CD4-positive, alpha-beta T cell treated with Interleukin-4 for 1 hour (primary cell): ENCODE results near the gene USP47.

Source experiments
- DNase-seq, 2 donors: peaks; one replicate each; pipeline ENCODE4 v3.0.0-alpha.2; 2020 to 2022

Gene USP47

DNA sequence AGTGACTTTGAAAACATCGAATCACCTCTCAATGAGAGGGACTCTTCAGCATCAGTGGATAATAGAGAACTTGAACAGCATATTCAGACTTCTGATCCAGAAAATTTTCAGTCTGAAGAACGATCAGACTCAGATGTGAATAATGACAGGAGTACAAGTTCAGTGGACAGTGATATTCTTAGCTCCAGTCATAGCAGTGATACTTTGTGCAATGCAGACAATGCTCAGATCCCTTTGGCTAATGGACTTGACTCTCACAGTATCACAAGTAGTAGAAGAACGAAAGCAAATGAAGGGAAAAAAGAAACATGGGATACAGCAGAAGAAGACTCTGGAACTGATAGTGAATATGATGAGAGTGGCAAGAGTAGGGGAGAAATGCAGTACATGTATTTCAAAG, 100.9 kb downstream of the USP47 start:
- no peak for DNase-seq

- DNase-seq = no peak
Observed at GRCh38 chr11:11944444-11944843, 102.7 kb downstream of the USP47 start.

GRCh38 chr11:11946180-11946579, 104.4 kb downstream of the USP47 start:
- no peak for DNase-seq

DNA sequence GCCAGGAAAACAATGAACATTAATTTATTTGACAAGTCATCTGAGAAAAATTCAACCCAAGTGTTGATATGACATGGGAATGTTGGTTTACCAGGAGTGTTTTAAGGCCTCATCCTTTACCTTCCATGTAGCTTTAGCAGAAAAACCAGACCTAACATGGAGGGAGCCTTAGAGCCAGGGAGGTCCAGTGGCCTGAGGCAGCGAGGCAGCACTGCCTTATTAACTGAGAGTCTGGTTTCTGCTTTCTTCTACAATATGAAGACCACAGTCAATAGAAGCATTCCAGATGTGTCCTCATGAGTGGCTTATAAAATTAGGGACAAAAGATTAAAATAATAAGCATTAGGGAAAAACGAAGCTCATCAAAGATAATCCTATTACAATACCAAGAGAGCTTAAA, 105.1 kb downstream of the USP47 start:
- no peak for DNase-seq

DNA sequence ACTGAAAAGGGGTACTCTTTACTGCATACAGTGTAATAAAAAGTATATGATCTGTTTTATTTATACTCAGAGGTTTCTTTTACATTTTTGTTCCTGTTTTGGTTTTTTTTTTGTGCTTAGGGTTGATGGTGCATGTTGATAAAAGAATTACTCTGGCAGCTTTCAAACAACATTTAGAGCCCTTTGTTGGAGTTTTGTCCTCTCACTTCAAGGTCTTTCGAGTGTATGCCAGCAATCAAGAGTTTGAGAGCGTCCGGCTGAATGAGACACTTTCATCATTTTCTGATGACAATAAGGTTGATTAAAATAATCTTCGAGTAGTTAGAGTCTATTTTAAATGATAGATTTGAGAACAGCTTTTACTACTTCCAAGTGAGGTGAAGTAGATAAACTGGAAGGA, 106.1 kb downstream of the USP47 start:
- DNase-seq = no peak

DNA sequence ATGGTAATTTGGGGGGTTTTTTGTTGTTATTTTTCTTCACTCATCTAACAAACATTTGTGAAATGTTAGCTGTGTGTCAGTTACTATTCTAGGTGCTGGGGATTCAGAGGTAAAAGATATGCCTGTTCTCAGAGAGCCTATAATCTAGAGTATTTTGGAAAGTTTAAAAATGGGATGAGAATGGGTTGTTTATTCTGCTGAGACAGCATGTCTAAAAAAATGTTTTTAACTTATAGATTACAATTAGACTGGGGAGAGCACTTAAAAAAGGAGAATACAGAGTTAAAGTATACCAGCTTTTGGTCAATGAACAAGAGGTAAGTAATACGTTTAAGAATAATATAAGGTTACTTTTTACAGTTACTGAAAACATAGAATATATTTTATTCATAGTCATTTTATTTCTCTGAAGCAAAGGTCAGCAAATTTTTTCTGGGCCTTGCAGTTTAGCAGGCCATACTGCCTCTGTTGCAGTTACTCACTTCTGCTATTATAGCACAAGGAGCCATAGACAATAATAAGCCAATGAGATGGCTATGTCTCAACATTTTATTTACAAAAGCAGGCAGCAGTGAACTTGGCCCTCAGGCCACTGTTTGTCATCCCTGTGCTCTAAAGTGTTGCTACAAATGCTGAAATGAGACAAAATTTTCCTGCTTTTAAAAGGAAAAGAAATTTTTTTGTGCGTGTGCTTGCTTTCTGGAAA, 106.6 kb downstream of the USP47 start:
- DNase-seq = no peak

DNA sequence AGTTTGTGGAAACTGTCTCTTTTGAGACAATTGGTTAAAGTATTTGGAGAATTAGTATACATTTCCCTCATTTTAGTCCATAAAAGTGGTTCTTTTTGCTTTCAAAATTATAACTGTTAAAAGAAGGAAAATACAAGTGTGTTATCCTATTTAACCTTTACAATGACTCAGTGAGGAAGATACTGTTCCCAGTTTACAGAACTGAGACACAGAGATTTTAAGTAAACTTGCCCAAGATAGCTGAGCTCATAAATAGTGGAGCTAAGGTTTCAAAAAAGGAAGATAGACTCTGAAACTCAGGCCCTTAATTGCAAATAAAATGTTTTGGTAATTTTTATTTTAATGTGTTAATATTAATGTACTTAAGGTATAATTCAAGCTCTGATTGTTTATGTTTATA, 107.7 kb downstream of the USP47 start:
- no peak for DNase-seq

- DNase-seq = no peak
Observed at GRCh38 chr11:11952036-11952435, 110.3 kb downstream of the USP47 start.

DNA sequence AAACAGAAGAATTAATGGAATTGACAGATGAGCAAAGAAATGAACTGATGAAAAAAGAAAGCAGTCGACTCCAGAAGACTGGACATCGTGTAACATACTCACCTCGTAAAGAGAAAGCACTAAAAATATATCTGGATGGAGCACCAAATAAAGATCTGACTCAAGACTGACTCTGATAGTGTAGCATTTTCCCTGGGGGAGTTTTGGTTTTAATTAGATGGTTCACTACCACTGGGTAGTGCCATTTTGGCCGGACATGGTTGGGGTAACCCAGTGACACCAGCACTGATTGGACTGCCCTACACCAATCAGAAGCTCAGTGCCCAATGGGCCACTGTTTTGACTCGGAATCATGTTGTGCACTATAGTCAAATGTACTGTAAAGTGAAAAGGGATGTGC, 114.2 kb downstream of the USP47 start:
- no peak for DNase-seq

DNA sequence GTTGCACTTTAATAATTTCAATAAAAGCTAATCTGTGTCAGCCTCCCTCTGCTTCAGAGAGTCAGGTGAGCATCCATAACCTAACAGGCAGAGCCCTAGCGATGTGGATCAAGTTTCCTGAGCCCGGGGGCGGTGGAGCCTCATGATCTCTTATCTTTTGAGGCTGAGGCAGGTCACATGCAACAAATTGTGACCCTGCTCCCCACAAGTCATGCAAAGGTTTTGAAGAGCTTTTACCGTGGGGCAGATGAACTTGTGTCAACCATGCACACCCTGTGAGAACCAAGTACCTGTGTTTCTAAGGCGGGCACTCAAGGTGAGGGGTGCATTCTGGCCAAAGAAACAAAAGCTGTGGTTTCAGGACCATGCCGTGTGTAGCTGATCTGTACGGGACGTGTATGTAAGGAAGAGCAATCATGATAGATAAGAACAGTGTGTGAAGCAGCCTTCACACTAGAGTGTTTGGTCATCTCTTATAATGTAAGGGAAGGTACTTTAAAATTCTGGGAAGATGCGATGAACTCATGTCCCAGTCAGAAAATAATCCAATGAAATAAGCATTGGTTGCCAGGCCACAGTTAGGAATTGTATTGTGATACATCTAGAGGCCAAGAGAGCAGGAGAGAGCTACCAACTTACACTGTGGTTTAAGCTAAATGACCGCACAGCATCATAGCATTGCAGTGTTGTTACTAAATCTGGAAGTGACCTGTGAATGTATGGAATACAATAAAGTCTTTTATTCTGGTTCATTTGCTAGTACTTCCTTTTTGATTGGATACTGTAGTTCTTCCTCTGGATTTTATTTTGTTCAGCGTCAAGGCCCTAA, 116.8 kb downstream of the USP47 start:
- DNase-seq = no peak

- DNase-seq = no peak
Observed at GRCh38 chr11:11959601-11960000, 117.8 kb downstream of the USP47 start.

GRCh38 chr11:11960687-11961086, 118.9 kb downstream of the USP47 start:
- DNase-seq = peak in 1 of 2 donors; percentile 46

GRCh38 chr11:11961399-11962028, 119.7 kb downstream of the USP47 start:
- no peak for DNase-seq

DNA sequence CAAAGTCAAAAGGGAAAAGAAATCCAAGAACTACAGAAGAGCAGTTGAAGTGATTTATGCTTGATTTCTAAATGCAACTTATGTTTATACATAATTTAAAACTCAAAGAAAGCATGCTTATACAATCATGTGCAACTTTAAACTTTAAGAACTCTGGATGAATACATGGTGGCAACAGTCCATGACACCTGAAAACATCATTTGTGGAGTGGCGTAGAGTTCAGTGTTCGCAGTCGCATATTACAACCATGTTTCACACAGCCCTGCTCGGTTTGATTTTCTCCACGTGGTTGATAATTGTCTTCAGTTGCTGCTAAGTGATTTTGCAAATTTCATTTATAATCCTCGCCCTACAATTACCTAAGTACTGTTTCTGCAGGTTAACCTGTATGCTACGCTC, 121.3 kb downstream of the USP47 start:
- DNase-seq = no peak

GRCh38 chr11:11963842-11964773, 122.3 kb downstream of the USP47 start:
- no peak for DNase-seq

DNA sequence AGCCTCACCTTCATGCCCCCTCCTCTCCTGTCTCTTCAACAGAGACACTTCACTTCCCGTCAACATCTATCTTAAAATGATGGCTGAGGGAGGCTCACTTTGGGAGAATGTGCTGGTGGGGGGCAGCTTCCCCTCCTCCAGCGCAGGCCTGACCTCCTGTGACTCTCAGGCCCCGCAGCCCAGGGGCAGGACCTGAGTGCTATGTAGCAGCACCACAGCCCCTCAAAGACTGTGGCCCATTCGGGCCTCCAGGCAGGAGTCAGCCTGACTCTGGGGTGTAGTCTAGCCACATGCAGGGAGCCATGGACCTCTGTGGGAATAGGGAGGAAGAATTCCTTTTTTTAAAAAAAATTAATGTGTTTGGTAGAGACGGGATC, 123.0 kb downstream of the USP47 start:
- no peak for DNase-seq

DNA sequence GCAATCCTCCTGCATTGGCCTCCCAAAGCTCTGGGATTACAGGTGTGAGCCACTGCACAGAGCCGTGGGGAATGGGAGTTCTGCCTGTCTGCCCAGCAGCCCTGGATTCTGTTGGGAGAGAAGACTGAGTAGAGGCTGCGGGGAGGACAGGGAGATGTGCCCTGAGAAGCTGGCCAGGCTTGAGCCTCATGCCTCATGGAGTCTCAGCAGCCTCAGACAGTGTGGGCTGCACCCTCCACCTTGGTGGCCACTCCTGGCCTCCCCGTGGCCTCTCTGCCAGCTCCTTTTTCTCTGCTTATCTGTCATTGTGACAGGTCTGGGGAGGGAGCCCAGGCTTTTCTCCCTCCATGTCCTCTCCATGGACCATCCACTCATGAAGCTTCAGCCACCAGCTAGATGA, 123.4 kb downstream of the USP47 start:
- DNase-seq = no peak

- no peak for DNase-seq
Observed at GRCh38 chr11:11965656-11966353, 124.0 kb downstream of the USP47 start.

DNA sequence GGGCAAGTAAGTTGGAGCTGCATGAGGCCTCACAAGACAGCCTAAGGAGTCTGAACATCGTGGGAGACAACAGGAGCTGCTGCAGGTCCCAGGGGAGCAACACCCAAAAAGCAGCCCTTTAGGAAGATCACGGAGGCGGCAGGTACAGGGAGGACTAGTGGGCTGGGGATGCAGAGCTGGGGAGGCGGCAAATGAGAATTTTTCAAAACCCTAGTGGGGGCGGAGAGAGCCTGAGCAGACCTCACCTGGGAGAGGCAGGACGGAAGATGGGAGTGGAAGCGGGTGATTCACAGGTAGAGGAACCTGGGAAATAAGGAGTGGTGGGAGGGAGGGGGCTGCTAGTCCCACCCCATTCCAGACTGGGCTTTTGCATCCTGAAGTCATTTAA, 124.6 kb downstream of the USP47 start:
- DNase-seq = no peak

DNA sequence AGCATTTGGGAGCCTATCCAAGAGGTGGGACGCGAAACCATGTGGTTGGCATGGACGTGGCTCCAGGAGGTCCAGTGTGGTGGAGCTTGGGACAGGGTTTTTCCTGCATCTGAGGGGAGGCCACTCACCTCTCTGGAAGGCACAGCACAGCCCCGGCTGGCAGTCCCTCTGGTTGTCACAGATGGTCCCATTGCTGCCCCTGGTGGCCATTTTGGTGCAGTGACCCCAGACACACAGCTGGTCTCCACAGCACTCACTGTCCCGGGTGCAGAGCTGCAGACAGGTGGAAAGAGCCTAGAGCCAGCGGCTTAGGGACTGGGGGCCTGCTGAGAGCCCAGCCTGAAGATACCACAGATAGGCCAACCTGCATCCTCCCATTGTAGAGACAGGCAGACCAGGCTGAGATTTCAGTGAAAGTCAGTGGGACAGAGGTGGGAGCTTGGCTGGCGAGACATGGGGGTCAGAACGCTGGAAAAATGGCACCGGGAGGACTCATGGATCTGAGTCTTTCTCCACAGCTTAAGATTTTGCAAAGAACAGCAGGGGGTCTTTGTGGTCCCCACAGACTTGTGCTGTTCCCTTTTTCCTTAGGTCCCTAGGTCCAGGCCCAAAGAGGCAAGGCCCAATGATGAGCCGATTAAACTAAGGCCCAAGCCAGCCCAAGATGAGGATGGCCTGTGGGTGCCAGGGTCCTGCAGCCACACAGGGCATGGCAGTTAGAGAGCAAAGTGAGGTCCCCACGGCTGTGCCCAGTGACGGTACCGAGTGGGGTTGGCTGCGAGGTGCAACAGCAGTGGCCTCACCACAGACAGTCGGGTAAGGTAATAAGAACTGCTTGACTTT, 125.3 kb downstream of the USP47 start:
- DNase-seq = peak; percentile 63 to 66
